GM21786 (cell line): Measurements from ENCODE around the gene WNT3A.
A peak's percentile ranks its signal among the peaks of the same experiment; 100 is the strongest.

Source experiments
- ATAC-seq: cut with Tn5 transposase; IDR thresholded peaks from one replicate; pipeline ENCODE4 v1.9.1; 2021; ENCODE audit not compliant: unreplicated experiment

Gene WNT3A

GRCh38 chr1:228030451-228031201 lies 23.8 kb downstream of the WNT3A start:
- no peak for ATAC-seq

- ATAC-seq, result no peak
Observed at GRCh38 chr1:228031276-228031995, 24.6 kb downstream of the WNT3A start.

DNA sequence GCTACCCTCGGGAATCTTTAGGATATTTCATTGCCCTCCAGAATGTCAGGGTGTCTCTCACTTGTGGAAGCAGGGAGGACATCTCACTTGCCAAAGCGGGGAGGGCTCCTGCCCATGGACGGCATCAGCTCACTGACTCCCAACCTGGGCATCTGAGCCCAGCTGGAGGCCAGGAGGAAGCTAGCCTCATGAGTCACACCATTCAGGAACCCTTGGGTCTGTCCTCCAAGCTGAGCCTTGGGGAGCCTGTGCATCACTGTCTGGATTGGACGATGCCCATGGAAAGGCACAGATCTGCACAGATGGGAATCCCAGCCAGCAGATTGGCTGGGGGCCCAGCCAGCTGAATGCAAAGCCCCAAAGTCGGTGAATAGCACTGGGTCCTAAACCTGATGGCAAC lies 25.2 kb downstream of the WNT3A start:
- no peak for ATAC-seq

GRCh38 chr1:228033376-228033775 lies 26.6 kb downstream of the WNT3A start:
- no peak for ATAC-seq

- ATAC-seq, result no peak
Observed at GRCh38 chr1:228034954-228035837, 28.4 kb downstream of the WNT3A start.

DNA sequence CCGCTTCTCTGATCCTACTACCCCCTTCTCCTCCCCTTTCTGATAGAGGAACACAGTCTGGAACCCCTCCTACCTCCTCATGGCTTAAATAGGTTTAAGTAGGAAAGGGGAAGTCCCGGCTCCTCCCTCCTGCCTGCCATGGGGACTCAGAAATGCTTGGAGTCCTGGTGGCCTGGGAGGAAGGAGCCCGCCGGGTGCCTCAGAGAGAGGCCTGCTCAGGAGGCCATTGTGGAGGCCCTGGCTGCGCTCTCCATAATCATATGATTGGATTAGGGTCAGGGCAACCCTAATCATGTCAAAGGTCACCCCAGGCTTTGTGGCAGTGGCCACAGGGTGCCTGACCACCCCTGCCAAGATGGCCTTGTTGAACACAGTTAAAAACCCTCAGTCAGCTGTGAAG lies 29.0 kb downstream of the WNT3A start:
- ATAC-seq, result no peak

DNA sequence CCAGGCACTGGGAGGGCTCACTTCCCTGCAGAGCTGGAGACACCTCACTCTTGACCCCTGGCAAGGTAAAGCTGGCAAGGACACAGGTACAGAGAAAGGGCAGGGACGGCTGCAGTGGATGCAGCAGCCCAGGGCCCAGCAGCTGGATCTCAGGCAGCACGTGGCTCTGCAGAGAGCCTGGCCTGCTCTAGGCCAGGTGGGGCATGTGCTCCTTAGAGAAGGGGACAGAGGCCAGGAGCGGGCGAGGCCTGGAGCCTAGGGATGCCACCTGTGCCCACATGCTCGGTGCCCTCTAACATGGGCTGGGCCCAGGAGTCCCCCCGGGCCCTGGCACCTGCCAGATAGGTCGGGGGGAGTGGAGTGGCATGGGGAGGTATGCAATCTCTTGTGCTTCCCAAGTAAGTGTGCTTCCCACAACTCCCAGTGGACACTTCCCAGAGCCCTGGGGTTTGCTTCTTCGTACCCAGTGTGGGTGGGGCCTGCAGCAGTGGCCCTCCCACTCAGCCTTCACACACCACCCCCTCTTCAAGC lies 30.0 kb downstream of the WNT3A start:
- ATAC-seq, result no peak

GRCh38 chr1:228037401-228038386 lies 30.9 kb downstream of the WNT3A start:
- ATAC-seq, result peak; percentile 80

DNA sequence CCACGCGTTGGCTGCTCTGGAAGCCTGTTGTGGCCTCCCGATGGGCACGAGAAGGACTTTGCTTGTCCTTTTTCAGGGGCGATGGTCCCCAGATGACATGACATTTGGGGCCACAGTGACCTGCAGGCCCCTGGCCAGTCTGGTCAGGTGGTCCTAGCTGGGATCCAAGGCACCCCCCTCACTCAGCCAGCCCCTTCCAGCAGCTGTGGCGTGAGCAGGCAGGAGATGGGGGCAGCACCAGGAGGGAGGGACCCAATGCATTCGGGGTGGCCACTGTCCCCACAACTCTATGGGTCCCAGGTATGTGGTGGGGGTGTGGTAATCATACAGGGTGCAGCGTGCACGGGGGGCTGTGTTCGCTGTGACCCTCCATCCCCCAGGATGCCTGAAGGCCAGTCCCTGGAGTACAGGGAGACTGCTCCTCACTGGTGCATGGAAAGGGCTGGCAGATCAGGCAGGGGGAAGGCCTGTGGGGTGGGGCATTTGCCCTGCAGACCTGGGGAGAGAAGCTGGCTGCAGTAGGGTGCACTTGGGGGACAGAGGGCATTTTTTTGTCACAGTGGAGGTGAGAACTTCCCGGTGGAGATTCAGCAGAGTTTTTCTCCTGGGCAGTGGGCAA lies 31.7 kb downstream of the WNT3A start:
- ATAC-seq, result no peak

DNA sequence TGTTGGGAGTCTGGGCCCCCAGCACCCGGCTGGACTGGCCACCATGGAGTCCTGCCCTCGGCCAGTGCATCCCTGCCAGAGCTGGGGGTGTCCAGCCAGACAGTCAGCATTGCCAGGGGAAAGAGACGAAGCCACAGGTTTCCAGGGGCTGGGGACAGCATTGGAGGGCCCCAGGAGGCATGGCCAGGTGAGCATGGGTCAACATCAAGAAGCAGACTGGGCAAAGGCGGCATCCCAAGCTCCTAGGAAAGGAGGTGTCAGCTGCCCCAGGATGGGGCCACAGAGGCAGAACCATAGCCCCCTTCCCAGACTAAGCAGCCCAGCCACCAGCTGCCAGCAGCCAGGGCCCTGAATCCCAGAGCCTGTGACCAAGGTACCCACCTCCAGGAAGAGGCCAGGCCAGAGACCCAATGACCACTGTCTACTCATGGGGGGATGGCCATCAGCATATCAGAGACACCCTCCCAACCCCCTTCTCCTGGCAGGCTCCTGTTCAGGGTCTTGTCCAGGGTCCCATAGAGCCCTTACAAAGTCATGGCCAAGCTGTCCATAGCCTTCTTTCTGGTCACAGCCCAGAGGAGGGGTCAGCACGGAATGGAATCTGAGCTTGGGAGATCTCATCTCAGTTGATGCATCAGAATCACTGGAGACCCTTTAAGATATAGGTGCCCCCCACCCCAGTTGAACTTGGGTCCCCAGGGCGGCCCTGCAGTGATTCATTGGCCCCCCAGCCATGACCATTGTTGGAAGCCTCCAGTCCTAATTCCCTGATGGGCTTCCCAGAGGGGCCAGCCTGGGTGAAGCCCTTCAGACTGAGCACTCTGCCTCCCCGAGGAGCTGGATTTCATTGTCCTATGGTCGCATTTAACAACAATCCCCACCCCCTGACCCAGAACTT lies 32.5 kb downstream of the WNT3A start:
- no peak for ATAC-seq

- no peak for ATAC-seq
Observed at GRCh38 chr1:228039986-228040385, 33.2 kb downstream of the WNT3A start.

GRCh38 chr1:228041316-228041715 lies 34.5 kb downstream of the WNT3A start:
- no peak for ATAC-seq

GRCh38 chr1:228042508-228042907 lies 35.7 kb downstream of the WNT3A start:
- no peak for ATAC-seq

GRCh38 chr1:228043281-228043848 lies 36.6 kb downstream of the WNT3A start:
- ATAC-seq, result no peak

- ATAC-seq, result no peak
Observed at GRCh38 chr1:228044961-228045360, 38.2 kb downstream of the WNT3A start.

DNA sequence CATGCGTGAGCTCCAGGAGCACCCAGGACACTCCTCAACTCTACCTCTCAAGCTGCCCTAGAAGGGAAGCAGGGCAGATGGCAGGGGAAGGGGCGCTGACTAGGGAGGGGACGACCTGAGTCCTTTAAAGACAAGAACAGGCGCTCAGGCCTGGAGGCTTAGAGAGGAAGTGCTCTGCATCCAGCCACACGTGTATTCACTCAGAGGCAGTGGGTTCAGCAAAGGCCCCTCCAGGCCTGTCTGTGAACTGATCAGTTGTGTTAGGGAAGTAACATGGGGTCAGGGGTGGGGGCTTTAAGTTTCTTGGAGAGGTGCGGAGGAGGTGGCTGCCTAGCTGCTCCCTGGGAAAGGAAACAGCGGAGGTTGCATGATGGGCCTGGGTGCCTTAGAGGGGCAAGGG lies 38.6 kb downstream of the WNT3A start:
- ATAC-seq, result no peak

- ATAC-seq, result no peak
Observed at GRCh38 chr1:228045871-228046270, 39.1 kb downstream of the WNT3A start.

- ATAC-seq, result no peak
Observed at GRCh38 chr1:228046421-228047182, 39.8 kb downstream of the WNT3A start.
